Activated effector memory CD4-positive, alpha-beta T cell treated with anti-CD3 and anti-CD28 coated beads, Interleukin-2, amount 50 U/mL, for 16 hours (primary cell): ENCODE measurements around the gene SLC5A11.

Experiments used
- DNase-seq: peaks from one replicate; pipeline ENCODE4 v3.0.0-alpha.2; 2020

Gene SLC5A11

DNA sequence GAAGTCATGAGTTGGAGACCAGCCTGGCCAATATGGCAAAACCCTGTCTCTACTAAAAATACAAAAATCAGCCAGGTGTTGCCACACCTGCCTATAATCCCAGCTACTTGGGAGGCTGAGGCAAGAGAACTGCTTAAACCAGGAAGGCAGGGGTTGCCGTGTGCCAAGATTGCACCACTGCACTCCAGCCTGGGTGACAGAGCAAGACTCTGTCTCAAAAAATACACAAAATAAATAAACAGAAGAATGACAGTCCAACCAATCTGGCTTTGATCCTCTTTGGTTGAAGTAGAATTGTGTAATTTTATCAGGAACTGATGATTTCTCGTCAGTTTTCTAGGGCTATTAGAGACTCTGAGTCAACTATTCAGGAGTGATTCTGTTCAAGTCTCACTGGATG, 79.4 kb downstream of the SLC5A11 start:
- DNase-seq: no peak

DNA sequence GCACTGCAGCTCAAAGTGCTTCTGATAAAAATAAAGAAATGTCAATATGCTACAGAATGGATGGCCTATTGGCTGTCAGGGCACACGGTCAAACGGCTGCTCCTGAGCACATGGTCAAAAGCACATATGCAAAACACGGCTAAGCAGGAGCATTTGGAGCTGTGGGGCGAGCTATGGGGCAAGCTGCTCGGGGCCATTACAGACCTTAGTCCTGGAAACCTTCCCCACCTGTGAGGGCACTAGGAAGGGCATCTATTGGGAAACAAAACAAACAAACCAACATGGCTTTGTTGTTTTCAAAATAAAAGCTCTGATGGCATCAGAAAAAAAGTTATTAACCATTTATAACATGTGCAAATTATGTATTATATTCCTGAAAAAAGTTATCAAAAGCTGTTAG, 83.6 kb downstream of the SLC5A11 start:
- DNase-seq: no peak

DNA sequence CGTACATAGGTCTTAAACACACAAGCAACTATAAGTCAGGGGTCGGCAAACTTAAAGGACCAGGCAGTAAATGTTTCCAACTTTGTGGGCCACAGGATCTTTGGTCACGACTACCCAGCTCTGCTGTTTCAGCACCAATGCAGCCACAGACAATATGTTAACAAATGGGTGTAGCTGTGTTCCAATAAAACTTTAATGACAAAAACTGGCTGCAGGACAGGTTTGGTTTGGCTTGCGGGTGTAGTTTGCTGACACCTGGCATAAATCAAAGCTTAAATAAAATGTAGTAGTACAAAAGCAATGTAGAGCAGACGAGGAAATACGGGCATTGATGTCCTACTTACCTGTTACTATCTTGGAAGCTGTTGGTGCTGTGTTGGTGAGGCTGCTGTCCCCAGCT, 84.7 kb downstream of the SLC5A11 start:
- DNase-seq: no peak

DNA sequence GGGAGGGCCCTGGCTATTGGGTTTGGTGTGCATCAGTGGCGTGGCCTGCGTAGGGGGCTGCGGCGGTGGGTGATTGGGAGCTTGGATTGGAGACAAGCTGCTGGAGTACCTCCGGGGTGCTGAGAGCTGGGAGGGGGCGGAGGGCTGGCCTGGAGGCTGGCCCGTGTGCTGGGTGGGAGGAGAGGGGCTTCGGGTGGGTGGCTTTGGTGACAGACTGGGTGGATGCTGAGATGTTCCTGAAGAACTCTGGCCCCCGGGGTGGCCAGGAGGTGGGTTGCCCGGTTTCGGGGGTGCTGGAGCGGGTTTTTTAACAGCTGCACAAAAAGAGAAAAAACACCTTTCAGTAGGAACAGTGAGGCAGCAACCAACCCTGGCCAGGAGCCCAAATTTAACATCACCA, 85.3 kb downstream of the SLC5A11 start:
- DNase-seq: no peak

DNA sequence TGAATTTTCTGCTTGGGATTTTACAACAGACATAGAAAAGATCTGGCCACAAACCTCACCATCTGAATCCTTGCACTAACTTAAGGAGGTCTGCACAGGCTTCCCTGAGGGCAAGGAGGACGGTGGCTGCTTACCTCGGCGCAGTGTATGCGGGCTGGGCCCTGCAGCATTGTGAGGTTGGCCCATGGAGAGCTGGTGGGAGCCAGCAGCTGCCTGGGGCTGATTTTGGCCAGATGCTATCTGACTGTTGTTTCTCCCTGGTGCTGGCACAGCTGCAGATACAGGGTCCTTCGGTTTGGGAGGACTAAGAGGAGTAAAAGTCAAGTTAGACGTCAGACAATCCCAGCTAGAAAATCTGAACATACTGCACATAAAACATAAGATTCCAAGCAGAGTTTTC, 89.6 kb downstream of the SLC5A11 start:
- DNase-seq: no peak

DNA sequence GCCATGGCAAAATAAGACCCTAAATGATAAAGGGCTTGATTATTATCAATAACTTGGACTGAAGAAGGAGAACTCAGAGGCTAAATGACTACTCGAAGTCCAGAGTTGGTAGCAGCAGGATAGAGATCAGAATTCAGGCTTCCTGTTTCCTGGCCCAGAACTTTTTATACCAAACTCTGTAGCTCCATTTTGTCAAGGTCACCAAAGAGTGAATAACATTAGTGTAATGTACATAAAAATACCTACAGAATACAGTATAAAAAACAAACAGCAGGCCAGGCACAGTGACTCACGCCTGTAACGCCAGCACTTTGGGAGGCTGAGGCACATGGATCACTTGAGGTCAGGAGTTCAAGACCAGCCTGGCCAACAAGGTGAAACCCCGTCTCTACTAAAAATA, 90.4 kb downstream of the SLC5A11 start:
- DNase-seq: no peak

DNA sequence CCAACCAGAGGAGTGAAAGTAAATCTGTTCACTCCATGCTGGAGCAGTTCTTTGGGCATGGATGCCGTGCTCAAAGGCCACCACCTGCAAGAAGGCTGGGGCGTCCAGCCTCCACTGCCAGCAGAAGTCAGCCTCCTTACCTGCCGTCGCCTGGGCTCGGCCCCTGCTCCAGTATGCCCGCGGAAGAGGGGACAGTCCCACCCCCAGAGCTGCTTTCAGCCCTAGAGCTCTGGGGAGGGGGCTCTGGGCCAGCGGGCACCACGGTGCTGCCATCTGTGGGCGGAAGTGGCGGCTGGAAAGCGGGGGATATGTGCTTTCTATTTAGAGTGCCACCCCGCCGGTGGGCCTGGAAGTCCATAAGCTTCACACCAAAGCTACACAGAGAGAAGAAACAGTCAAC, 93.5 kb downstream of the SLC5A11 start:
- DNase-seq: no peak

DNA sequence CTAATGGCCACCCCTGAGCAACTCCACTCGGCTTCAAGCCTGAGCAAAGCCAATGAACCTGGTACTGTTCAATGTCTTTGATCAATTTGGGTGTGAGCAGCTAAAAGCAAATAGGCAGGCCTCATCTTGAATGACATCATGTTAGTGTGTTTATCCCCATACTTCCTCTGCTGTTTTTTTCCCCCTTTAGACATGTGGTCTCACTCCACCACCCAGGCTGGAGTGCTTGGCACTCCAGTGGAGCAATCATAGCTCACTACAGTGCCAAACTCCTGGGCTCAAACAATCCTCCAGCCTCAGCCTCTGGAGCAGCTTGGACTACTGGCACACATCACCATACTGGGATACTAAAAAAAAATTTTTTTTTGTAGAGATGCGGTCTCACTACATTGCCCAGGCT, 94.0 kb downstream of the SLC5A11 start:
- DNase-seq: no peak

DNA sequence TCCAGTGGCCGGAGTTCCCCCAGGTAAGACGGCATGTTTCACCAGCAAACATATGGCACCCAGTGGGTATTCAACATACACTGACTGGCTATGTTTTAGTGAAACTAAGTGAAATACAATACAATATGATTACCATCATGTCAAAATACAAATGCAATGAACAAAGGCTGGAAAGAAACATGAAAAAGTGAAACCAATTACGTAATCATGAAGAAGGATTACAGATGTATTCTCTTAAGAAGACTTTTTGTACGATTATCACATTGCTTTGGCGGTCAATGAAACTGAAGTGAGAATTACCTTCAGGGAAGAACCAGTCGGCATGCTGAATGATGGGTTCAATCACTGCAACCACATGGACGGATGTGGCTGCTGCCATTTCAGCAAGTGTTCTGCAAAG, 97.7 kb downstream of the SLC5A11 start:
- DNase-seq: no peak

DNA sequence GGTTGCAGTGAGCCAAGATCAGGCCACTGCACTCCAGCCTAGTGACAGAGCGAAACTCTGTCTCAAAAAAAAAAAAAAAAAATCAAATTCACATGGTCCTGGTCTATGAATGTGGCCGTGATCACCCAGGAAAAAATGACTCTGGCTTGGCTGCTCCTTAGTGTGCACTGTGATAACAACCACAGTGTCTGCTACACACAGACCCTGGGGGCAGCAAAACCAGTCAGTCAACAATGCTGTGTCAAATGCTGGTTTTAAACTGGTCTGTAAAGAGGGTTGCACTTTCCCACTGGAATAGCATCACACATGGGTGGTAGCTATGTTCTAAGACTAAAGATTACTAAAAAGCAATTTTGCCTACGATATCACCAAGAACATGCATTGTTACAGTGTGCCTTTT, 98.4 kb downstream of the SLC5A11 start:
- no peak for DNase-seq

DNA sequence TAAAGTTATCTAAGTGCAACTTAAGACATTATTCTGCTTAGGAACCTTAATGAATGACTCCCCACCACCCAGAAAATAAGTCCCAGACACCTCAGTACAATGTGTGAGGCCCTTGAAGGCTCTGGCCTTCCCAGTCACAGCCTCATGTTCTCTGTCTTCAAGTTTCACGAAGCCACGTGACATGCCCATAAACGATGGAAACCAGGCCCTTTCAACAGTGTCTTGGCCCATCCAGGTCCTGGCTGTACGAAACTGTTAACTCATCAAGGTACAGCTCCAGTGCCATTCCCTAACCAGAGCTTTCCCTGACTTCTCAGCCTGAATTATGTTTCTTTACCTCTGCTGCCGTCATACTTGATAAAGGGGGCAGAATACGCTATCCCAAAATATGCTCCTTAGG, 100.4 kb downstream of the SLC5A11 start:
- DNase-seq: no peak

DNA sequence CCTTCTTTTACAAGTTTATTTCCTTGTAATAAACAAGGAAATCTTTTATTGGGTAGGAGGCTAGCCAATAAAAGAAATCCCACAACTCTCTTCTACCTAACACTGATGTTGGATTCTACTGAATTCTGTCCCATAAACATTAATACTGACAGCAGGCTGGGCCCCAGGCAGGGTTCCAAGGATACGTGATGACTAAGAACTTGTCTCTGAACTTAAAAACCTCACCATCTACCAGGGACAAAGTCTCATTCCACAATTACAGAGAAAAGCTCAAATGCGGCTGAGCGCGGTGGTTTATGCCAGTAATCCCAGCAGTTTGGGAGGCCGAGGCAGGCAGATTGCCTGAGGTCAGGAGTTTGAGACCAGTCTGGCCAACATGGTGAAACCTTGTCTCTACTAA, 104.5 kb downstream of the SLC5A11 start:
- no peak for DNase-seq

DNA sequence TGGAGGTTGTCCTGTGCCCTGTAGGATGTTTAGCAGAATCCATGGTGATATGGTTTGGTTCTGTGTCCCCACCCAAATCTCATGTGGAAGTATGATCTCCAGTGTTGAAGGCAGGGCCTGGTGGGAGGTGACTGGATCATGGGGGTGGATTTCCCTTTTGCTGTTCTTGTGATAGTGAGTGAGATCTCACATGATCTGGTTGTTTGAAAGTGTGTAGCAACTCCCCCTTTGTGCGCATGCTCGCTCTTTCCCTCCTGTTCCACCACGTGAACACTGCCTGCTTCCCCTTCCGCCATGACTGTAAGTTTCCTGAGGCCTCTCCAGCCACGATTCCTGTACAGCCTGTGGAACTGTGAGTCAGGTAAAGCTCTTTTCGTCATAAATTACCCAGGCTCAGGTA, 107.5 kb downstream of the SLC5A11 start:
- DNase-seq: no peak

DNA sequence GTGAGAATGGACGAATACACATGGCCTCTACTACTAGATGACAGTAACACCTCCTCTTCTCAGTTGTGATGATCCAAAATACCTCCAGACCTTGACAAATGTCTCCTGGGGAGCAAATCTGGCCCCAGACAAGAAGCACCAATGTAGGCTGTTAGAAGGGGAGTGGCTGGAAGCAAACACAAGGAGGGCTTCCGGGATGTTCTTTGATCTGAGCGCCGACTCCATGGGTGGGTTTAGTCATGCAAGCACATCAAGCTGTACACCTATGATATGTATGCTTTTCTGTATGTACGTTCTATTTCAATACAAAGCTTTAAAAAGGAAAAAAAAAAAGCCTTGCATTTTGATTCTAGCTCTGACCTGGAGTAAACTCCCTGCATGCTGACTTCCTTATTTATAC, 108.0 kb downstream of the SLC5A11 start:
- DNase-seq: no peak

DNA sequence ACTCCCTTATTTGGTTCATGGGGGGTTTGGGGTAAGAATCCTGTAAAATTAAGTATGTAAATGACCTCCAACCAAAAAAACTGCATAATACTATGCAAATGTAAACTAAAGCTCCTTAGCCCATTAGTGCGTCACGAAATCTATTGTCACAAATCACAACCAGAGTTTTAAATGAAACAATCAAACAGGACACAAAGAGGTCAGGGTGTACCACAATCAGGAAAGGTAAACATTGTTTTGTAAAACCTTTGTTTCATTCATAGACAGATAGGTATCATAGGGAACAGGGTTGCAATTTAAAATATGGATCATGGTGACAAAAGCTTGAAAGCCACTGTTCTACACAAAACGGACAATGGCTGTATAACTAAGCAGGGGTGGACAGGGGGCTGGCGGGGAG, 108.4 kb downstream of the SLC5A11 start:
- DNase-seq: no peak

DNA sequence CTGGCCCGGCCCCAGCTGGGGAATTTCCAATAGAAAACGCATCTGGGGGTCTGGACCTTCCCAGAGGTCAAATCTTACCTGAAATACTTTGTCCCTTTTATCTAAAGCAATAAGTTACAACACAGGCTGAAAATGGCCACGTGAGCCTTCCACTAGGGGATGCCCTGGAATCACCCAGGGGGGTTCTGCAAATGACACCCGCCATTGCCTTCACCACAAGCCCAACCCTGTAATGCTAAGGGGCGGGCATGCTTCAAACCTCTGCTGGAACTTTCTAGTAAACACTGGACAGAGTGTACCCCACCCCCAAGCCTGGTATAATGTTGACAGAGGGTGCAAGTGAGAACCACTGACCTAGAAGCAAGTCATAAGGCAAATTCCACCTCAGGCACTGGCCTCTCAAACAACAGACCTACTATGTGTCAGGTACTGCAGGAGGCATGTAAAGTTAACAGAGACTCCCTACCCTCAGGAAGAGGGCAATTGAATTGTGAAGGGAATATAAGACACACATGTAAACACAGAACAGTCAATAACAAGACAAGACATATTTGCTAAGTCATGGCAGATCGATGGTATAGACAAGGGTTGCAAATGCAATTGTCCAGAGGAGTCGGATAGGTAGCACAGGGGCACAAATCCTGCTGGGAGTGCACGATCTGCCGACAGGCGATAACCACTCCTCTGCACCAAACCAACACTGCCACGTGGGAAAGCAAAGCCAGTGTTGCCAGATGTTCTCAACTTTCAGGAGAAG, 110.4 kb downstream of the SLC5A11 start:
- no peak for DNase-seq

DNA sequence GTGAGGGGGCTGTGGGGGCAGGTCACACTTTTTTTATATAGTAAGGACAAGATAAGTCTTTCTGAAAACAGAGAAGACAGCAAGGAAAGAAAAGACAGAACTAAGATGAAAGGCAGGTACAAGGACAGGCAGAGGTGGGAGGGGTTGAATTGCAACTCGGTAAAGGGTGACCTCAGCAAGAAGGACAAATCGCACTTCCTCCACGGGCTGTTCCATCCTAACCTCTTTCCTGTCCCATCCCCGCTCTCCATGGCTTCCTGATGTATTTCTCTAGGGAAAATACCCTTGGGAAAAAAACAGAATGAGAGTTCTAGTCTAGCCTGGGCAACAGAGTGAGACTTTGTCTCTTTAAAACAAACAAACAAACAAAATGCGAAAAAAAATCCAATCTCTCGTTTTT, 112.1 kb downstream of the SLC5A11 start:
- no peak for DNase-seq
